Trophoblast cell (in vitro differentiated cells and primary cell): ENCODE measurements around the gene LOXL3.
A peak's percentile ranks its signal among the peaks of the same experiment; 100 is the strongest.

ENCODE experiments used
- DNase-seq, 2 donors: peaks; one replicate each; pipeline ENCODE4 v3.0.0-alpha.2; 2016
- H2AFZ ChIP-seq: 2 replicates; pipeline ENCODE4 v1.6.1; 2013; ENCODE audit warnings: low read length, moderate library complexity, mild to moderate bottlenecking; ENCODE audit not compliant: insufficient read depth, poor library complexity
- H2AK5ac ChIP-seq: 2 replicates; pipeline ENCODE4 v1.6.1; 2013; ENCODE audit warnings: mild to moderate bottlenecking, low read length
- H2BK120ac ChIP-seq: 2 replicates; pipeline ENCODE4 v1.6.1; 2013; ENCODE audit warnings: low read length, mild to moderate bottlenecking, moderate library complexity; ENCODE audit not compliant: insufficient read depth, poor library complexity
- H2BK12ac ChIP-seq: 2 replicates; pipeline ENCODE4 v1.6.1; 2013; ENCODE audit warnings: mild to moderate bottlenecking, low read length, moderate library complexity
- H2BK5ac ChIP-seq: 2 replicates; pipeline ENCODE4 v1.6.1; 2013; ENCODE audit warnings: low read length, low read depth, moderate library complexity, mild to moderate bottlenecking; ENCODE audit not compliant: poor library complexity
- H3K14ac ChIP-seq: 2 replicates; pipeline ENCODE4 v1.6.1; 2013; ENCODE audit warnings: mild to moderate bottlenecking, low read length
- H3K18ac ChIP-seq: 2 replicates; pipeline ENCODE4 v1.6.1; 2013; ENCODE audit warnings: mild to moderate bottlenecking, low read length
- H3K23ac ChIP-seq: 2 replicates; pipeline ENCODE4 v1.6.1; 2013; ENCODE audit warnings: low read length
- H3K27ac ChIP-seq: 2 replicates; pipeline ENCODE4 v1.5.1; 2013; ENCODE audit warnings: low read depth, mild to moderate bottlenecking, inconsistent platforms, low read length, moderate library complexity
- H3K27me3 ChIP-seq: 2 replicates; pipeline ENCODE4 v1.6.1; 2013; ENCODE audit warnings: inconsistent platforms, mild to moderate bottlenecking, low read length, moderate library complexity; ENCODE audit not compliant: insufficient read depth
- H3K36me3 ChIP-seq, 2 experiments: 1 replicate in 1 of 2; 2 replicates in 1 of 2; pipeline ENCODE4 v1.6.1; 2013; ENCODE audit warnings: low read length in 2 of 2, mild to moderate bottlenecking in 2 of 2, moderate library complexity in 1 of 2; ENCODE audit not compliant: insufficient read depth in 2 of 2, control insufficient read depth in 1 of 2
- H3K4ac ChIP-seq: 2 replicates; pipeline ENCODE4 v1.6.1; 2013; ENCODE audit warnings: low read depth, mild to moderate bottlenecking, low read length, moderate library complexity
- H3K4me1 ChIP-seq, 2 experiments: 1 replicate in 1 of 2; 2 replicates in 1 of 2; pipeline ENCODE4 v1.6.1; 2013; ENCODE audit warnings: low read length in 2 of 2, mild to moderate bottlenecking in 2 of 2, moderate library complexity in 1 of 2; ENCODE audit not compliant: insufficient read depth in 2 of 2, control insufficient read depth in 1 of 2
- H3K4me2 ChIP-seq: 2 replicates; pipeline ENCODE4 v1.6.1; 2013; ENCODE audit warnings: inconsistent platforms, mild to moderate bottlenecking, low read length, moderate library complexity
- H3K4me3 ChIP-seq: 2 replicates; pipeline ENCODE4 v1.5.1; 2013; ENCODE audit warnings: mild to moderate bottlenecking, low read depth, low read length, inconsistent platforms
- H3K79me1 ChIP-seq: one replicate; pipeline ENCODE4 v1.6.1; 2013; ENCODE audit warnings: low read length
- H3K79me2 ChIP-seq: 2 replicates; pipeline ENCODE4 v1.6.1; 2013; ENCODE audit warnings: low read length, mild to moderate bottlenecking; ENCODE audit not compliant: control insufficient read depth, insufficient read depth, poor library complexity
- H3K9ac ChIP-seq: 2 replicates; pipeline ENCODE4 v1.6.1; 2013; ENCODE audit warnings: mild to moderate bottlenecking, low read length
- H3K9me3 ChIP-seq: 2 replicates; pipeline ENCODE4 v1.6.1; 2013; ENCODE audit warnings: low read depth, mild to moderate bottlenecking, control low read depth, inconsistent platforms, low read length; ENCODE audit not compliant: insufficient read depth
- H4K12ac ChIP-seq: 2 replicates; pipeline ENCODE4 v1.6.1; 2013; ENCODE audit warnings: low read depth, mild to moderate bottlenecking, low read length, moderate library complexity
- H4K8ac ChIP-seq: 2 replicates; pipeline ENCODE4 v1.6.1; 2013; ENCODE audit warnings: low read depth, mild to moderate bottlenecking, low read length, moderate library complexity
- H4K91ac ChIP-seq: one replicate; pipeline ENCODE4 v1.6.1; 2013; ENCODE audit warnings: low read depth, mild to moderate bottlenecking, low read length, moderate library complexity
- WGBS: extraction: QIAGEN DNeasy Blood & Tissue Kit; methylation state at CpG from one replicate; pipeline ENCODE4 v1.1.7; 2013; ENCODE audit warnings: missing lambda C conversion rate; ENCODE audit not compliant: insufficient read length, insufficient coverage; ENCODE audit errors: extremely low coverage; 5-methylcytosine and 5-hydroxymethylcytosine counted together

LOXL3 gene

DNA sequence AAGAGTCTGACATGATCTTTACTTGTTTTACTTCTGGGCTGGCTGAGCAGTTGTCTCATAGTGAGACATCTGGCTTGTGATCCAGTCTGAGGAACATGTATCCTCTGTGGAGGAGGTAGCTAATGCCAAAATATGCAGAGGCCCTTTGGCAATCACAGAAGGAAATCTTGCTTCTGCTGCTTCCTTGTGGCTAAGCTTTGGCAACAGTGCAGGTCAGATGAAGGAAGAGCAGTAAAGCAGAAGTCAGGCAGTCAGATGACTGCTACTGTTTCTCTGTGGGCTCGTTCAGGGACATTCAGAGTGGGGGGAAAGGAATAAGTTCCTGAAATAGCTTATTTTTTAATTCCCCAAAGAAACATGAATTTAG is 23.1 kb upstream of the LOXL3 start:
- Histone ChIP-seq H3K9ac (no peak overlapping the region), H2BK12ac (no peak overlapping the region), H2AK5ac (no peak overlapping the region), H2BK120ac (no peak overlapping the region), H3K9me3 (no peaks in the 10 kb centered on the region), H3K18ac (no peak overlapping the region), H2BK5ac (no peak overlapping the region), H3K23ac (no peak overlapping the region), H3K4me1 (no peaks in the 10 kb centered on the region), H3K14ac (no peak overlapping the region), H4K91ac (no peak overlapping the region), H3K4me3 (no peak overlapping the region), H2AFZ (no peak overlapping the region), H3K79me1 (no peaks in the 10 kb centered on the region), H4K8ac (no peak overlapping the region), H3K4ac (no peak overlapping the region), H3K79me2 (no peaks in the 10 kb centered on the region), H3K4me2 (no peak overlapping the region), H3K36me3 (no peaks in the 10 kb centered on the region), H3K27ac (no peak overlapping the region), H3K27me3 (no peaks in the 10 kb centered on the region), H4K12ac (no peak overlapping the region)
- DNase-seq = peak in 1 of 2 donors; percentile 41
- WGBS = no CpG with 5 or more reads among the region's 1 CpG

DNA sequence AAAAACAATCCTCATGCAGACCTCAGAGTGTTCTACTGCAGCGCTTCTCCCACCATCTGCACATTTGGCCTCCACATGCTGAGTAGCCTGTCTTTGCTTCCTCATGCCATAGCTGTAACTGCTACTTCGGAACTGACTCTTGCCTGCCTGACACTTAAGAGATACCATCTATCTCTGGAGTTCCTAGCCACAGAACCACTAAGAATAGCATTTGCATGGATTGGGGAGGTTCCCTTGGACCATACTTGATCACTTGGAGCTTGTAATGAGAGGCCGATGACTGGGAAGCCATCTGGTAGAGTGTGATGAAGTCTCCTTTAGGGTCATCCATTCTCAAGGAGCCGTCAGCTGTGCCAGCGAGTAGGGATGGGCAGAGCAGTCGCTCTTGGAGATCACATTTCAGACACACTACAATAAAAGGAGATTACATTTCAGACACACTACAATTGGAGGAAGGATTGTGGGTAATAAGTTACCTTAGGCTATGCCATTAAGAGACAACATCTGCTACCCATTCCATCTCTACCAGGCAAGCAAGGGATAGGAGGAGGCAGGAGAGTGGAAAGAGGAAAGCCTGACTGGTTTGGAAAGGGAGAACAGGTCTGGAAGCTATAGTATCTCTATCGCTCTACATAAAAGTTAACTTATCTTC is 22.6 kb upstream of the LOXL3 start:
- Histone ChIP-seq H4K91ac (no peak overlapping the region), H3K4me1 (no peaks in the 10 kb centered on the region), H3K79me1 (no peaks in the 10 kb centered on the region), H3K79me2 (no peaks in the 10 kb centered on the region), H3K9me3 (no peaks in the 10 kb centered on the region), H3K27ac (no peak overlapping the region), H3K9ac (no peak overlapping the region), H3K23ac (no peak overlapping the region), H3K4ac (no peak overlapping the region), H2BK5ac (no peak overlapping the region), H4K12ac (no peak overlapping the region), H2BK12ac (no peak overlapping the region), H3K4me2 (no peak overlapping the region), H2BK120ac (no peak overlapping the region), H4K8ac (no peak overlapping the region), H3K27me3 (no peaks in the 10 kb centered on the region), H2AK5ac (no peak overlapping the region), H3K4me3 (no peak overlapping the region), H3K18ac (no peak overlapping the region), H3K36me3 (no peaks in the 10 kb centered on the region), H2AFZ (no peak overlapping the region), H3K14ac (no peak overlapping the region)
- no CpG with 5 or more reads among the region's 7 CpGs for WGBS
- peak in 1 of 2 donors; percentile 33 for DNase-seq

DNA sequence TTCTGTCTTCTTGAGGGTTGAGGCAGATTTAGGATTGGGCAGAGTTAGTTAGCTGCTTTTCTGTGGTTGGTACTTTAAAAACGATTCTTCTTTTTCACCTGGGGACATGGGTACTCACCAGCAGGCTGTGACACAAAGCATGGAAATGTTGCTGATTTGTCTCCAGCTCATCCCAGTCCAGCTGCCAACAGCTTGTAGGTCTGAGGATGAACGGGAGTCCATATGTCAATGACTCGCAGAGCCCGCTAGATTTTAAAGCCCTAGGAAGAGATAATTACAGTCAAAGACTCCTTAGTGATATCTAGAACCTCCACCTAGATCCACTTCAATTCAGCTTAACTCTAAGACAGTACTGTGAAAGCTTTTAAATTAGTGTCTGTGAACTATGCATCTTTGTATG is 21.6 kb upstream of the LOXL3 start:
- Histone ChIP-seq H3K4me2 (no peak overlapping the region), H3K79me1 (no peaks in the 10 kb centered on the region), H4K8ac (no peak overlapping the region), H3K36me3 (no peaks in the 10 kb centered on the region), H4K91ac (no peak overlapping the region), H3K27me3 (no peaks in the 10 kb centered on the region), H2BK5ac (no peak overlapping the region), H3K4me3 (no peak overlapping the region), H3K23ac (no peak overlapping the region), H3K9me3 (no peaks in the 10 kb centered on the region), H4K12ac (no peak overlapping the region), H2AFZ (no peak overlapping the region), H3K14ac (no peak overlapping the region), H3K79me2 (no peaks in the 10 kb centered on the region), H2BK12ac (no peak overlapping the region), H3K9ac (no peak overlapping the region), H3K18ac (no peak overlapping the region), H3K4me1 (no peaks in the 10 kb centered on the region), H2AK5ac (no peak overlapping the region), H3K4ac (no peak overlapping the region), H3K27ac (no peak overlapping the region), H2BK120ac (no peak overlapping the region)
- DNase-seq = no peak
- WGBS = no CpG with 5 or more reads among the region's 4 CpGs

DNA sequence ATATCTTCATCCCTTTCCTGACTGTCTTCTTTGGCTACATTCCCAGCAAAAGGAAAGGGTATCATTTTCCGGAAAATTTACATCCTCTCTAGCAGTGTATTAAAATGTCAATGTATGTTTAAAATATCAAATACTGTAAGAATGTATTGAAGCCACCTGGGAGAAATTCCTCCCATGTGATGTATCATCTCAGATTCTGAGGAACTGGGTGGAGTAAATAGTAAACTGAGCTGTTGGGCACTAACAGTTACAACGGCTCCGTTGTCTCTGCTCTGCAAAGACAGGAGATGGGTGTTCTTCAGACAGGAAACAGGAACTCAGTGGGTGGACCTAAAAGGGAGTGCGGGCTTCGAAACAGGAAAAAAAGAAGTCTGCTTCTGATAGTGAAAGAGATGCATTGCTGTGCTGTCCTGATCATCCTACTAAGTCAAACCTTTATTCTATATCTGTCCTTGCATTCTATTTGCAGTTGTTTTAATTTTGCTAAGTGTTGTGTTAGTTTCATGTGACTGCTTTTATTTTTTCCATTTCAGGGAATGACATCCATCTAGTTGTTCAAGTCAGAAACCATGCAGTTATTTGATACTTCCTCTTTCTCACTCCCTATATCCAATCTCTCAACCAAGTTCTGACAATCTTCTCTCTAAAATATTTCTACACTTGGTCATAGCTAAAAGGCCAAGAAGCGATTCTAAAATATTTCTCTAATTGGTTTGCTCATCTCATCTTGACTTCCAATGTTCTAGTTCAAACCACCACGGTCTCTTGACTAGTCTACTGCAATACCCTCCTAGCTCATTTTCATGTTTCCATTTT is 20.2 kb upstream of the LOXL3 start:
- H3K9me3 ChIP-seq = no peaks in the 10 kb centered on the region
- no peak overlapping the region for H3K18ac ChIP-seq
- H2BK5ac ChIP-seq = no peak overlapping the region
- H3K79me1 ChIP-seq = no peaks in the 10 kb centered on the region
- H4K91ac ChIP-seq = no peak overlapping the region
- H3K4me3 ChIP-seq = no peak overlapping the region
- H3K23ac ChIP-seq = no peak overlapping the region
- H2BK120ac ChIP-seq = no peak overlapping the region
- WGBS = no CpG with 5 or more reads among the region's 7 CpGs
- H3K9ac ChIP-seq = no peak overlapping the region
- H4K12ac ChIP-seq = no peak overlapping the region
- H3K14ac ChIP-seq = no peak overlapping the region
- H3K4me1 ChIP-seq = no peaks in the 10 kb centered on the region
- peak; percentile 74 to 89 for DNase-seq
- no peak overlapping the region for H3K4ac ChIP-seq
- H2AK5ac ChIP-seq = no peak overlapping the region
- H2AFZ ChIP-seq = no peak overlapping the region
- H4K8ac ChIP-seq = no peak overlapping the region
- no peak overlapping the region for H2BK12ac ChIP-seq
- no peak overlapping the region for H3K27ac ChIP-seq
- no peaks in the 10 kb centered on the region for H3K79me2 ChIP-seq
- no peaks in the 10 kb centered on the region for H3K36me3 ChIP-seq
- no peak overlapping the region for H3K4me2 ChIP-seq
- no peaks in the 10 kb centered on the region for H3K27me3 ChIP-seq
